AG04450 (cell line): ENCODE data around the gene MYO16. TPM values are rescaled to one million over a fixed set of nuclear protein-coding genes. Genes with fewer than 3 reads are reported as not detected.

Source experiments
- CTCF ChIA-PET: fragments of 300-600, 350-600 bp; formaldehyde crosslinking; extraction: SDS; loops from one replicate; lab custom pipeline; 2022; ENCODE audit warnings: antibody characterized with exemption, inconsistent platforms; lab: Charles Lee
- POLR2A ChIA-PET: fragments of 350-600 bp; formaldehyde crosslinking; extraction: SDS; loops from one replicate; lab custom pipeline; 2021; ENCODE audit warnings: antibody characterized with exemption, inconsistent platforms; lab: Yijun Ruan, JAX
- DNase-seq: peaks from one replicate; pipeline ENCODE4 v3.0.0-alpha.2; 2011; ENCODE audit warnings: low read depth, low spot score
- H3K27ac ChIP-seq: one replicate; pipeline ENCODE4 v1.5.1; 2012; ENCODE audit warnings: low read depth, low read length, control low read depth
- H3K27me3 ChIP-seq: one replicate; pipeline ENCODE4 v1.6.0; 2012; ENCODE audit warnings: low read length; ENCODE audit not compliant: control insufficient read depth, insufficient read depth
- H3K4me3 ChIP-seq: 2 replicates; pipeline ENCODE4 v1.5.1; 2011; ENCODE audit warnings: mild to moderate bottlenecking, low read depth, low read length, control low read depth
- H3K9me3 ChIP-seq: 2 replicates; pipeline ENCODE4 v1.5.1; 2012; ENCODE audit warnings: low read length; ENCODE audit not compliant: control insufficient read depth, insufficient read depth
- polyA plus RNA-seq: library from polyadenylated mRNA; depleted of rRNA; stranded (reverse); fragments of >200 nt; gene quantifications from 2 replicates; pipeline ENCODE4 v1.2.3, GENCODE V29; 2011
- TF ChIP-seq, protein P1 (sequence below): IDR thresholded peaks from 2 replicates; pipeline ENCODE4 v1.5.1; 2011; ENCODE audit warnings: low read depth, low read length, control low read depth, inconsistent platforms

MYO16 gene
- polyA plus RNA-seq, 1 experiment, result 0.02 TPM

GRCh38 chr13:109251956-109252355, 622.5 kb downstream of the MYO16 start:
- TF ChIP-seq, protein P1, sequence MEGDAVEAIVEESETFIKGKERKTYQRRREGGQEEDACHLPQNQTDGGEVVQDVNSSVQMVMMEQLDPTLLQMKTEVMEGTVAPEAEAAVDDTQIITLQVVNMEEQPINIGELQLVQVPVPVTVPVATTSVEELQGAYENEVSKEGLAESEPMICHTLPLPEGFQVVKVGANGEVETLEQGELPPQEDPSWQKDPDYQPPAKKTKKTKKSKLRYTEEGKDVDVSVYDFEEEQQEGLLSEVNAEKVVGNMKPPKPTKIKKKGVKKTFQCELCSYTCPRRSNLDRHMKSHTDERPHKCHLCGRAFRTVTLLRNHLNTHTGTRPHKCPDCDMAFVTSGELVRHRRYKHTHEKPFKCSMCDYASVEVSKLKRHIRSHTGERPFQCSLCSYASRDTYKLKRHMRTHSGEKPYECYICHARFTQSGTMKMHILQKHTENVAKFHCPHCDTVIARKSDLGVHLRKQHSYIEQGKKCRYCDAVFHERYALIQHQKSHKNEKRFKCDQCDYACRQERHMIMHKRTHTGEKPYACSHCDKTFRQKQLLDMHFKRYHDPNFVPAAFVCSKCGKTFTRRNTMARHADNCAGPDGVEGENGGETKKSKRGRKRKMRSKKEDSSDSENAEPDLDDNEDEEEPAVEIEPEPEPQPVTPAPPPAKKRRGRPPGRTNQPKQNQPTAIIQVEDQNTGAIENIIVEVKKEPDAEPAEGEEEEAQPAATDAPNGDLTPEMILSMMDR, result no peak
- no peak for DNase-seq
- no peaks in the 10 kb centered on the region for H3K27me3 ChIP-seq
- no peak overlapping the region for H3K4me3 ChIP-seq
- ChIA-PET POLR2A (no interaction called here), CTCF (no interaction called here)
- H3K27ac ChIP-seq, result no peak overlapping the region
- no peaks in the 10 kb centered on the region for H3K9me3 ChIP-seq

GRCh38 chr13:109253316-109253715, 623.9 kb downstream of the MYO16 start:
- ChIA-PET CTCF (no interaction called here), POLR2A (no interaction called here)
- no peaks in the 10 kb centered on the region for H3K27me3 ChIP-seq
- no peak overlapping the region for H3K4me3 ChIP-seq
- no peak overlapping the region for H3K27ac ChIP-seq
- H3K9me3 ChIP-seq, result no peaks in the 10 kb centered on the region
- no peak for DNase-seq
- TF ChIP-seq, protein P1, result no peak

GRCh38 chr13:109254274-109254673, 624.9 kb downstream of the MYO16 start:
- POLR2A ChIA-PET, result no interaction called here
- CTCF ChIA-PET, result no interaction called here
- TF ChIP-seq, protein P1, result no peak
- no peak overlapping the region for H3K4me3 ChIP-seq
- no peak for DNase-seq
- H3K27me3 ChIP-seq, result no peaks in the 10 kb centered on the region
- H3K9me3 ChIP-seq, result no peaks in the 10 kb centered on the region
- no peak overlapping the region for H3K27ac ChIP-seq

GRCh38 chr13:109255141-109255856, 625.9 kb downstream of the MYO16 start:
- no peak overlapping the region for H3K27ac ChIP-seq
- TF ChIP-seq, protein P1, result no peak
- DNase-seq, result no peak
- no peak overlapping the region for H3K4me3 ChIP-seq
- POLR2A ChIA-PET, result no interaction called here
- H3K27me3 ChIP-seq, result no peaks in the 10 kb centered on the region
- H3K9me3 ChIP-seq, result no peaks in the 10 kb centered on the region
- CTCF ChIA-PET, result no interaction called here
